SU-DHL-6 (cell line): ENCODE results near the gene RNASET2.

Experiments used
- CTCF ChIP-seq: fragments of 200-600 bp; sonication (generic); IDR thresholded peaks from one replicate; pipeline ENCODE4 v1.5.1; 2017; ENCODE audit warnings: antibody characterized with exemption, mild to moderate bottlenecking, low read length, moderate library complexity; ENCODE audit not compliant: insufficient read depth, poor library complexity, severe bottlenecking
- EZH2phosphoT487 ChIP-seq: fragments of 200-600 bp; sonication (generic), shearing (Covaris generic); conservative IDR thresholded peaks from 2 replicates; pipeline ENCODE4 v1.6.1; 2018; ENCODE audit warnings: mild to moderate bottlenecking, antibody characterized with exemption, low read length, moderate library complexity, mixed read lengths

- no peak for TF ChIP-seq CTCF
- no peak for TF ChIP-seq EZH2phosphoT487
Observed at GRCh38 chr6:166902211-166902755, 54.1 kb downstream of the RNASET2 start.
